ENCODE measurements around the gene EPAS1.

DNA sequence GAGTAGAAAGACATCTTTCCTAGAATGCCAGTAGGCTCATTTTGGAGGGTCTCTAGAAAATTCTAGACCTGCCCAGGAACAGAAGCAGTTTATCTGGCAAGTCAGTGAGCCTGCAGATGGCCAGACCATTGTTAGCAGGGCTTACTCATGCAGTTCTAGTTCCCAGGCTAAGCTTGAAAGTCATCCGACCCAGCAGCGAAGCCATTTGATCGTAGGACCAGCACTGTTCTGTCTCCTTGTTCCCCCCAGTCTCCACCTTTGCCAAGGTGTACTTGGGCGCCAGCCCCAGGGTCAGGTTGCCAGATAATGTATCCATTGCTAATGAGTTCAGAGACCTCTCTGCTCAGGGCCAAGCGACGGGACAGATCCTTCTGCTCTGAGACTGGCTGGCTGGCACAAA lies 70.1 kb downstream of the EPAS1 start:
- TF ChIP-seq, protein P1, sequence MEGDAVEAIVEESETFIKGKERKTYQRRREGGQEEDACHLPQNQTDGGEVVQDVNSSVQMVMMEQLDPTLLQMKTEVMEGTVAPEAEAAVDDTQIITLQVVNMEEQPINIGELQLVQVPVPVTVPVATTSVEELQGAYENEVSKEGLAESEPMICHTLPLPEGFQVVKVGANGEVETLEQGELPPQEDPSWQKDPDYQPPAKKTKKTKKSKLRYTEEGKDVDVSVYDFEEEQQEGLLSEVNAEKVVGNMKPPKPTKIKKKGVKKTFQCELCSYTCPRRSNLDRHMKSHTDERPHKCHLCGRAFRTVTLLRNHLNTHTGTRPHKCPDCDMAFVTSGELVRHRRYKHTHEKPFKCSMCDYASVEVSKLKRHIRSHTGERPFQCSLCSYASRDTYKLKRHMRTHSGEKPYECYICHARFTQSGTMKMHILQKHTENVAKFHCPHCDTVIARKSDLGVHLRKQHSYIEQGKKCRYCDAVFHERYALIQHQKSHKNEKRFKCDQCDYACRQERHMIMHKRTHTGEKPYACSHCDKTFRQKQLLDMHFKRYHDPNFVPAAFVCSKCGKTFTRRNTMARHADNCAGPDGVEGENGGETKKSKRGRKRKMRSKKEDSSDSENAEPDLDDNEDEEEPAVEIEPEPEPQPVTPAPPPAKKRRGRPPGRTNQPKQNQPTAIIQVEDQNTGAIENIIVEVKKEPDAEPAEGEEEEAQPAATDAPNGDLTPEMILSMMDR (IDR thresholded peaks at IDR 0.05), result no peak
- TF ChIP-seq POLR2A (IDR thresholded peaks at IDR 0.05), result no peak
